Gastroesophageal sphincter (tissue), 4 donors: ENCODE measurements around the gene RUNX2. TPM values are rescaled to one million over a fixed set of nuclear protein-coding genes. Genes with fewer than 3 reads are reported as not detected.

Experiments
- ATAC-seq: fragments of 150-250 bp; one replicate; pipeline ENCODE4 v1.9.1; 2016; ENCODE audit warnings: mild to moderate bottlenecking, moderate library complexity
- H3K27ac ChIP-seq, 4 donors: fragments of 200-600 bp; sonication (generic) in 3 of 4; 1 replicate in 3 of 4; 2 replicates in 1 of 4; pipeline ENCODE4 v1.5.1; 2016 to 2019
- H3K27me3 ChIP-seq: fragments of 200-600 bp; sonication (generic); one replicate; pipeline ENCODE4 v1.5.1; 2019
- H3K36me3 ChIP-seq, 2 donors: fragments of 200-600 bp; sonication (generic); one replicate each; pipeline ENCODE4 v1.5.1; 2019; ENCODE audit warnings: control low read depth in 1 of 2
- H3K4me1 ChIP-seq, 3 donors: fragments of 200-600 bp; sonication (generic); 1 replicate in 2 of 3; 2 replicates in 1 of 3; pipeline ENCODE4 v1.5.1; 2016 to 2019; ENCODE audit warnings: control low read depth in 2 of 3
- H3K4me3 ChIP-seq, 2 donors: fragments of 200-600 bp; sonication (generic); one replicate each; pipeline ENCODE4 v1.5.1; 2019; ENCODE audit warnings: mild to moderate bottlenecking in 1 of 2, moderate library complexity in 1 of 2
- H3K9me3 ChIP-seq, 3 donors: fragments of 200-600 bp; sonication (generic); one replicate each; pipeline ENCODE4 v1.5.1; 2017 to 2019; ENCODE audit warnings: control low read depth in 2 of 3
- EP300 ChIP-seq: sonication (generic); formaldehyde crosslinking; IDR thresholded peaks from one replicate; pipeline ENCODE4 v1.6.1; 2017; ENCODE audit warnings: antibody characterized with exemption, mild to moderate bottlenecking
- POLR2A ChIP-seq, 2 donors: fragments of 450-650 bp; IDR thresholded peaks; one replicate each; pipeline ENCODE4 v1.6.1; 2017; ENCODE audit warnings: antibody characterized with exemption in 2 of 2, mild to moderate bottlenecking in 2 of 2, moderate library complexity in 1 of 2
- POLR2AphosphoS5 ChIP-seq: sonication (generic); formaldehyde crosslinking; IDR thresholded peaks from one replicate; pipeline ENCODE4 v1.6.1; 2017; ENCODE audit warnings: antibody characterized with exemption
- WGBS, 2 donors: methylation state at CpG; one replicate each; pipeline ENCODE4 v1.1.5; 2018; ENCODE audit warnings: low coverage in 1 of 2; 5-methylcytosine and 5-hydroxymethylcytosine counted together
- total RNA-seq, 4 donors: library from RNA; depleted of rRNA; stranded (reverse); fragments of >200 nt; gene quantifications; one replicate each; pipeline ENCODE4 v1.1.0, GENCODE V29; 2016
- TF ChIP-seq, protein P1 (sequence below), 4 experiments: fragments of 200-600 bp in 2 of 4; fragments of 450-650 bp in 2 of 4; sonication (generic) in 1 of 4; IDR thresholded peaks; one replicate each; pipeline ENCODE4 v1.5.1; 2017 to 2019; ENCODE audit warnings: antibody characterized with exemption in 4 of 4, mild to moderate bottlenecking in 2 of 4, moderate library complexity in 2 of 4

The RUNX2 gene
- total RNA-seq, 4 donors from 2014 or later, result 0.16 to 0.94 (median 0.65) TPM

DNA sequence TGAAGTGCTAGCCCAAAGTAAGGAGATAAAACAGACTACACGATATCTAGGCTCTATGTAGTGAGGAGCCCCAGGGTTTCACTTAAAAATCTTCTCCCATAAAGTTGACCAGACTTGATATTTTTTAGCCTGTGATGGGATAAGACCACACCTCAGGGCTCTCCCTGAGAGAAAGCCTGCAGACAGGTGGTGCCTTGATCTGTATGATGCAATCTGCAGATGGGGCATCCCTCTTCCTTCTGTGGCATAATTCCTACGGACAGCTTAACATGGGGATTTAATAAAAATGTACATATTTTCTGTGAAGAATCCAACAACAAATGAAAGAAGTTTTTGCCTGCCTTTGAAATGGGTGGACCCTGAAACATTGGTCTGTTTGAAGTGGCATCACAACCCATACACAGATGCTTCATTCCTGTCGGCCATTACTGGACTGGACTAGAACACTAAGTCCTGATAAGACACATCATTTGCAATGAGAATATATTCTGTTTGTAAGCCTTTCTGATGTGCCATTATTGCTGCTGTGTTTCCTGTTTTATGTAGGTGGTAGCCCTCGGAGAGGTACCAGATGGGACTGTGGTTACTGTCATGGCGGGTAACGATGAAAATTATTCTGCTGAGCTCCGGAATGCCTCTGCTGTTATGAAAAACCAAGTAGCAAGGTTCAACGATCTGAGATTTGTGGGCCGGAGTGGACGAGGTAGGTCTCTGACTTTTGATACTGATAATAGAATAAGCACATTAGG lies 103.4 kb downstream of the RUNX2 start:
- TF ChIP-seq POLR2AphosphoS5, result no peak
- no peak for TF ChIP-seq POLR2A (IDR thresholded peaks at IDR 0.05)
- TF ChIP-seq, protein P1, sequence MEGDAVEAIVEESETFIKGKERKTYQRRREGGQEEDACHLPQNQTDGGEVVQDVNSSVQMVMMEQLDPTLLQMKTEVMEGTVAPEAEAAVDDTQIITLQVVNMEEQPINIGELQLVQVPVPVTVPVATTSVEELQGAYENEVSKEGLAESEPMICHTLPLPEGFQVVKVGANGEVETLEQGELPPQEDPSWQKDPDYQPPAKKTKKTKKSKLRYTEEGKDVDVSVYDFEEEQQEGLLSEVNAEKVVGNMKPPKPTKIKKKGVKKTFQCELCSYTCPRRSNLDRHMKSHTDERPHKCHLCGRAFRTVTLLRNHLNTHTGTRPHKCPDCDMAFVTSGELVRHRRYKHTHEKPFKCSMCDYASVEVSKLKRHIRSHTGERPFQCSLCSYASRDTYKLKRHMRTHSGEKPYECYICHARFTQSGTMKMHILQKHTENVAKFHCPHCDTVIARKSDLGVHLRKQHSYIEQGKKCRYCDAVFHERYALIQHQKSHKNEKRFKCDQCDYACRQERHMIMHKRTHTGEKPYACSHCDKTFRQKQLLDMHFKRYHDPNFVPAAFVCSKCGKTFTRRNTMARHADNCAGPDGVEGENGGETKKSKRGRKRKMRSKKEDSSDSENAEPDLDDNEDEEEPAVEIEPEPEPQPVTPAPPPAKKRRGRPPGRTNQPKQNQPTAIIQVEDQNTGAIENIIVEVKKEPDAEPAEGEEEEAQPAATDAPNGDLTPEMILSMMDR (IDR thresholded peaks at IDR 0.05), result no peak
- no peak for TF ChIP-seq EP300
- no peaks in the 10 kb centered on the region for H3K36me3 ChIP-seq
- H3K4me1 ChIP-seq, result no peaks in the 10 kb centered on the region
- H3K9me3 ChIP-seq, result no peaks in the 10 kb centered on the region
- ATAC-seq, result no peak
- WGBS, 2 donors, result 76 to 87% methylated on average over 4 to 10 of the region's 10 CpGs
- H3K4me3 ChIP-seq, result no peak overlapping the region
- H3K27ac ChIP-seq, result no peak overlapping the region
- peaks cover 13% of the 10 kb centered on the region for H3K27me3 ChIP-seq

DNA sequence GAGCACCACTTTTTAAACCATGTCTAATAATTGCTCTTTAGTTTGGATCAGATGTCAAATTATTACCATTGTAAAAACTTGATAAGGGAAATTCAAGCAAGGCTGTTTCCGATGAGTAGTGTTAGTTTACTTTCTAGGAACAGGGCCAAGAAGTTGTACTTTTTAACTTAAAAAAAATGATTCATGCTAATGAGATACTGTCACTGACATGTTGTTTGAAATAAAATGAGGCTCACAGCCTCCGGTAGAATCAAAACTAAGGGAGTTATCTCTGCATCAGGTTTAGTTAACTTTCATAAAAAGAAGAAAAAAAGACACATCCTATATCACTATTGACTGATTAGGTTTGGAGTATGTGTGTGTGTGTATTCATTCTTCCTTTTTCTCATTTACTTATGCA lies 104.8 kb downstream of the RUNX2 start:
- no peak for ATAC-seq
- no peaks in the 10 kb centered on the region for H3K36me3 ChIP-seq
- H3K27me3 ChIP-seq, result peaks cover 13% of the 10 kb centered on the region
- TF ChIP-seq POLR2A (IDR thresholded peaks at IDR 0.05) (no peak), EP300 (no peak), POLR2AphosphoS5 (no peak)
- TF ChIP-seq, protein P1 (IDR thresholded peaks at IDR 0.05), result no peak
- WGBS, 2 donors, result 0 to 7% methylated on average over 2 of the region's 2 CpGs
- H3K4me1 ChIP-seq, result no peaks in the 10 kb centered on the region
- H3K27ac ChIP-seq, result no peak overlapping the region
- H3K4me3 ChIP-seq, result no peak overlapping the region
- H3K9me3 ChIP-seq, result no peaks in the 10 kb centered on the region

DNA sequence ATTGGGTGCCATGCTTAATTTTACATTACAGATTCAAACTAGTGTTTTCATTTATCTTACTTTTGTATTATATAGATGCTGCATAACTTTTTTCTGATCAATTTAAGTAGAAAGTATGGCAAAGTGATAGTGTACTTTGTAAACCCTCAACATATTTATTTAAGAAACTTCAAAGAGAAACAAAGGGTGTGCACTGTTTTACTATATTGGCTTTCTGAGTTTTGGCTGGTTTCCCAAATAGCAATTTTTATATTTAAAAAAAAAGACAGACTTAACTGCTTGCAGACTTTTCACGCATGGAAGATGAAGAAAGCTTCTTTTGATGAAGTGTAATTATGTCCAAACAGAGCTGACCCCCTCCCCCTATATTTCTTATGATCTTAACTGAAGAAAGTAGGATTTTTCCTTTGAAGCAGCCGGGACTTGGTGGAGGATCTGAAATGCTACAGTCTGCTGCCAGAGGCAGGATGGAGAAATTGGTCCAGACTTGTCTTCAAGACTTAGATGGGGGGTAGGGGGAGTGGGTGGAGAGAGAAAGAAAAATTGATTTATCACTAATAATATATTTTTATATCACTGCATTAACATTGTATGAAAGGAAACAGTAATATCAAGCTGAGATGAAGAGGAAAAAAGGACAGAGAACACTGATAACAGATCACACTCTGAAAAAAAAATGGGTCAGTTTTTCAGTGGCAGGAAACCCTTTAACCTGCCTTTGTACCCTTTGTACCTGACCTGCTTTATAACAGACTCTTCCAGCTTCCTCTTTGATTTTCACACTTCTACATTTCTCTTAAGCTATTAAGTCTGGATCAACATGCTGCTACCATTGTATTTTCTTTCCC lies 105.6 kb downstream of the RUNX2 start:
- Histone ChIP-seq H3K4me3 (no peak overlapping the region), H3K27ac (no peak overlapping the region), H3K9me3 (no peaks in the 10 kb centered on the region), H3K4me1 (no peaks in the 10 kb centered on the region), H3K36me3 (no peaks in the 10 kb centered on the region), H3K27me3 (peaks cover 14% of the 10 kb centered on the region)
- TF ChIP-seq, protein P1 (IDR thresholded peaks at IDR 0.05), result no peak
- TF ChIP-seq POLR2A (IDR thresholded peaks at IDR 0.05) (no peak), POLR2AphosphoS5 (no peak), EP300 (no peak)
- WGBS, 2 donors, result 56 to 60% methylated on average over 2 of the region's 2 CpGs
- no peak for ATAC-seq

DNA sequence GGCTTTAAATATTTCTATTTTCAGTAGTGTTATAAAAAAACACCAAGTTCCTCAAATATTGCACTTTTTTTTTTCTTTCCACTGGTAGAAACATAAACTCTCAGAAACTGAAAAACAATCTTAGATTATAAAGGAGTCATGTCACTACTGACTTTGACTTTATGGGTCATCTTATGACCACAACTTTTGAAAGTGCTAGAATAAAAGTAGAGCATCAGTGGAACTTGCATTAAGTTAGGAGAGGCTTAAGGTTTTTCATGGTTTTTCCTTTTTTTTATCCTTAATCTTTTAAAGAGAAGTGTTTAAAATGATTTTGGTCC lies 106.2 kb downstream of the RUNX2 start:
- no peaks in the 10 kb centered on the region for H3K36me3 ChIP-seq
- H3K27ac ChIP-seq, result no peak overlapping the region
- no peaks in the 10 kb centered on the region for H3K9me3 ChIP-seq
- no peak overlapping the region for H3K4me3 ChIP-seq
- no peaks in the 10 kb centered on the region for H3K4me1 ChIP-seq
- TF ChIP-seq EP300, result no peak
- TF ChIP-seq POLR2AphosphoS5, result no peak
- TF ChIP-seq, protein P1 (IDR thresholded peaks at IDR 0.05), result no peak
- no peak for TF ChIP-seq POLR2A (IDR thresholded peaks at IDR 0.05)
- no peak for ATAC-seq
- H3K27me3 ChIP-seq, result peaks cover 20% of the 10 kb centered on the region
